Measurements from ENCODE around the gene DIAPH2. TPM values are rescaled to one million over a fixed set of nuclear protein-coding genes. Genes with fewer than 3 reads are reported as not detected.

The DIAPH2 gene
- total RNA-seq, 1 experiment from 2014 or later: 10.9 TPM

- CTCF ChIA-PET: no interaction called here
- no peak for TF ChIP-seq EZH2phosphoT487 (IDR thresholded peaks at IDR 0.05; ENCODE audit: borderline replicate concordance)
- TF ChIP-seq FOSL1 (IDR thresholded peaks at IDR 0.05; ENCODE audit: low read depth): no peak
- no peak for TF ChIP-seq ZFX (IDR thresholded peaks at IDR 0.05)
- no peak for TF ChIP-seq POLR2AphosphoS5 (IDR thresholded peaks at IDR 0.05; ENCODE audit: low read depth, low read length)
Observed at GRCh38 chrX:97525981-97526380, 841.3 kb downstream of the DIAPH2 start.

DNA sequence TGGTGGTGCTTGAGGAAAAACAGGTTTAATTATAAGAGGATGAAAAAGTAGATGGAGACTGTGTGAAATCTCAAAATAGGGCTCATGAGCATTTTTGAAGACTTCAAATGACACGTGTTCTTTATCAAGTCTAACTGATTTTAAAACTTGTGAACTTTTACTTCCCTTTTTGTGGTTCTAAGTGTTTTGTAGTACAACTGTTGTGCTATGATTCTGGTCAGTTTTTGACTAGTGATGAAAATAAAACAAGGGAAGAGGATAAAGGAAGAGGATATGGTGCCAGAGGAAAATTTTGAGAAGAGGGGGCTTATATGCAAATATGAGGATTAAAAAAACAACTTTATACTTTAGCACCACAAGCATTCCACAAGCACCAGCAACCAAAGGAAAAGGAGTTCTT, 843.1 kb downstream of the DIAPH2 start:
- ChIA-PET CTCF (no interaction called here), RAD21 (ENCODE audit: low non-redundant PET in 1 of 2, low total read pairs in 2 of 2, uncharacterized antibody in 2 of 2, unreplicated experiment in 2 of 2) (no interaction called here), POLR2A (no interaction called here)
- Histone ChIP-seq H3K9me2 (ENCODE audit: insufficient read depth) (no peaks in the 10 kb centered on the region), H3K4me1 (ENCODE audit: control insufficient read depth in 1 of 2, insufficient read depth in 2 of 2, low read length in 2 of 2) (no peaks in the 10 kb centered on the region), H3K79me2 (ENCODE audit: insufficient read depth, low read length) (no peaks in the 10 kb centered on the region), H3K27me3 (ENCODE audit: insufficient read depth, low read length) (no peaks in the 10 kb centered on the region), H3K9me3 (ENCODE audit: control insufficient read depth in 1 of 2, insufficient read depth in 1 of 2, low read depth in 1 of 2, low read length in 2 of 2) (no peaks in the 10 kb centered on the region), H3K4me2 (ENCODE audit: low read length) (no peak overlapping the region), H3K36me3 (ENCODE audit: control insufficient read depth in 1 of 2, insufficient read depth in 2 of 2, low read length in 2 of 2) (no peaks in the 10 kb centered on the region), H2AFZ (ENCODE audit: low read depth, low read length, poor library complexity, severe bottlenecking) (no peak overlapping the region), H4K20me1 (ENCODE audit: insufficient read depth) (no peaks in the 10 kb centered on the region), H3K4me3 (replicated peaks in 1 of 2; ENCODE audit: low read depth in 1 of 2, low read length in 2 of 2) (no peak overlapping the region), H3K9ac (ENCODE audit: low read length) (no peak overlapping the region), H3K27ac (ENCODE audit: low read depth, low read length) (no peak overlapping the region)
- ATAC-seq (no peak), DNase-seq (ENCODE audit: low read depth, low spot score) (no peak)
- intact Hi-C loops (cut with micrococcal nuclease): no loop called here
- BruUV-seq (replicated peaks): no TSS peak
- TF ChIP-seq ZNF274 (IDR thresholded peaks at IDR 0.05; ENCODE audit: low read depth, low read length): no peak
- no peak for TF ChIP-seq POLR2A (IDR thresholded peaks at IDR 0.05; ENCODE audit: borderline replicate concordance, extremely low read depth, insufficient read depth, insufficient read length)

More at GRCh38 chrX:97525981-97526380, 841.3 kb downstream of the DIAPH2 start:
- Histone ChIP-seq H3K36me3 (ENCODE audit: control insufficient read depth in 1 of 2, insufficient read depth in 2 of 2, low read length in 2 of 2) (no peaks in the 10 kb centered on the region), H3K4me3 (replicated peaks in 1 of 2; ENCODE audit: low read depth in 1 of 2, low read length in 2 of 2) (no peak overlapping the region), H3K27ac (ENCODE audit: low read depth, low read length) (no peak overlapping the region), H3K27me3 (ENCODE audit: insufficient read depth, low read length) (no peaks in the 10 kb centered on the region), H3K4me1 (ENCODE audit: control insufficient read depth in 1 of 2, insufficient read depth in 2 of 2, low read length in 2 of 2) (no peaks in the 10 kb centered on the region), H4K20me1 (ENCODE audit: insufficient read depth) (no peaks in the 10 kb centered on the region), H3K79me2 (ENCODE audit: insufficient read depth, low read length) (no peaks in the 10 kb centered on the region), H3K4me2 (ENCODE audit: low read length) (no peak overlapping the region), H2AFZ (ENCODE audit: low read depth, low read length, poor library complexity, severe bottlenecking) (no peak overlapping the region), H3K9ac (ENCODE audit: low read length) (no peak overlapping the region), H3K9me3 (ENCODE audit: control insufficient read depth in 1 of 2, insufficient read depth in 1 of 2, low read depth in 1 of 2, low read length in 2 of 2) (no peaks in the 10 kb centered on the region), H3K9me2 (ENCODE audit: insufficient read depth) (no peaks in the 10 kb centered on the region)
- ATAC-seq (no peak), DNase-seq (ENCODE audit: low read depth, low spot score) (no peak)
- RAD21 ChIA-PET (ENCODE audit: low non-redundant PET in 1 of 2, low total read pairs in 2 of 2, uncharacterized antibody in 2 of 2, unreplicated experiment in 2 of 2): no interaction called here
- no TSS peak for BruUV-seq (replicated peaks)
- POLR2A ChIA-PET: no interaction called here
- intact Hi-C loops (cut with micrococcal nuclease): no loop called here

All from HCT116 (cell line).